NCI-H82 (cell line): ENCODE results near the gene KRTAP1-1.
A peak's percentile ranks its signal among the peaks of the same experiment; 100 is the strongest.

Experiments
- DNase-seq: peaks from one replicate; lab custom pipeline; 2025; lab: John Stamatoyannopoulos, UW

The KRTAP1-1 gene

DNA sequence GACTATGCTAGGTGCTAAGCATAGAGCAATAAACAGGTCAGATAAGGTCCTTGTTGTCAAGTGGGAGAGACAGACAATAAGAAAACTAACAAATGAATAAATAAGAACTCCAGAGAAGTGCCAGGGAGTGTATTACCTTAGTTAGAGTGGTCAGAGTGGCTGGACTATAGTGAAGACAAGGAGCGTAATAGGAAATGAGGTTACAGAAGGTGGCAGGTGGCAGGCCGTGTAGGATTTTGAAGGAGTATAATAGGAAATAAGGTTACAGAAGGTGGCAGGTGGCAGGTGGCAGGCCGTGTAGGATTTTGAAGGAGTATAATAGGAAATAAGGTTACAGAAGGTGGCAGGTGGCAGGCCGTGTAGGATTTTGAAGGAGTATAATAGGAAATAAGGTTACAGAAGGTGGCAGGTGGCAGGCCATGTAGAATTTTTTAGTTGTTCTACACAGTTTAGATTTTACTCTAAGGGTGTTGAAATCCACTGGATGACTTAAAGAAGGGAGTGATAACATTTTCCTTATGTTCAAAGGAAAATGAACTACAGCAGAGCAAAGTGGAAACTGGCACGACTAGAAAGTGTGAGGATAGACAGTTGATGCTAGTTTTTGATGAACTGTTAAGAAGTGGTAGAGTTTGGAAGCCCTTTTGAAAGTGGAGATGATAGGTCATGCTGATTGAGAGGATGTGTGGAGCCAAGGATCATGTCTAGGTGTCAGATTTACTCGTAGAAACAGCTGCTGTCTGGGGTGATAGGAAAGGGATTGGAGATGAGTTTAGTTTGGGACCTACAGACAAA, 28.7 kb downstream of the KRTAP1-1 start:
- no peak for DNase-seq

DNA sequence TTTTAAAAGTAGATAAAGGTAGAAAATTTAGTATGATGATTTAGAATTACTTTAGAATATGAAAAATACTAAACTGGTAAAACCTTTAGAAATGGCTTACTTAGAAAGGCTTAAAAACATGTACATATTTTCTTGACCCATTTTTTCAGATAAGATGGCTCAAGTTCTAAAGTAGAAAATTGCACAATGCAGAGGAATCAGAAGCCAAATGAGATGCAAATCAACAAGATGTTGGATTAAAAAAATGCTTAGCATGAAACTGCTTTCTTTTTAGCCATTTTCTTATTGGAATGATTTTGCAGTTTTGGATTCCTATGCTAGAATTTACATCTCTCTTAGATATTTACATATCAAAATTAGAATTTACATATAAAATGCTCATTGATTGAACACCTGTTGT, 30.8 kb downstream of the KRTAP1-1 start:
- DNase-seq = no peak

DNA sequence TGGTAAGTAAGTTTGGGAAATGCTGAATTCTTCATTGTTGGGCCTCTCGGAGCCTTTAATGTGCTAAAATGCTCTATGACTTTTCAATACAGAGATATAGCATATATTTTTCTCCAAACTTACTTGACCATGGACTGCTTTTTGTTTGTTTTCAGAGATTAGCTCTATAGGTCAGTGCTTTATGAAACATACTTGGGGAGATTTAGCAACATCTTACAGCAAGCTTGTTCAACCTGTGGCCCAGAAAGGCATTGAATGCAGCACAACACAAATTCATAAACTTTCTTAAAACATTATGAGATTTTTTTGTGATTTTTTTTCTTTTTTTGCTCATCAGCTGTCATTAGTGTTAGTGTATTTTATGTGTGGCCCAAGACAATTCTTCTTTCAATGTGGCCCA, 31.3 kb downstream of the KRTAP1-1 start:
- DNase-seq = no peak

DNA sequence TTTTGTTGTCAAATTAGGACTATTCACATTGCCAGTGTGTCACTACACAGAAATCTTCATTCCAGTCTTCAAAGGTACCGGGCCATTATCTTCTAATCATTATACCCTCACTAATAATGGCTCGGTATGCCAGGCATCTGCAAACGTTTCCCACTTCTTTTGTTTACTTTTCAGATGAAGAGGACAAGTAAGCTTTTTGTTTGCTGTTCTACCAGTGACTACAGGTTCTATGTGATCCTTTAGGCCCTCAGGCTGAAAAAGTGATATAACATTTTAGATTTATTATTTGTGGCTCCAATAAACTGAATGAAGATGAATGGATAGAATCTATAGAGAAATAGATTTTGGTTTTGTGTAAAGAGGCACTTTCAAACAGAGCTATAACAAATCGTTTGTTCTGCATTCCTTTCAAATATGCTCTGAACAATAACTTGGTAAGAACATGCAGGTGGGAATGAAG, 31.9 kb downstream of the KRTAP1-1 start:
- no peak for DNase-seq

DNA sequence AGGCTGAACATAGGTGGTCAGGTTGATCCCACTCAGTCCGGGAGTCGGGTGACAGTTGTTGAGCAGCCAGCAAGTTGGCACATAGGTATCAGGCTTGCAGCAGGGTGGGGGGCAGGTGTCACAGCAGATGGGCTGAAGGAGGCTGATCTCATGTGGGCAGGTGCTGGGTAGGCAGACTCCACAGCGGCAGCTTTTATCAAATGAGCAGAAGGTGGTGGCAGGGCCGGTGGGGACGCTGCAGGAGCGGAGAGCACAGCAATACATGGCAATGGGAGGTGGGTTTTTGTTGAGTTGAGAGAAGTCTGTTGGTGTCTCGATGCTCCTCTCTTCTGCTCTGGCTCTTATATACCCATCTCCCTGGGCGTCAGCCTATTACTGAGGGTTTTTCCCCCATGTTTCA, 32.4 kb downstream of the KRTAP1-1 start, which contains the start of gene KRTAP3-1:
TSS of gene KRTAP3-1 (minus strand) at position 318 of the 400 bp plus-strand sequence. CDS start at position 264, 54 bp downstream.
- no peak for DNase-seq

DNA sequence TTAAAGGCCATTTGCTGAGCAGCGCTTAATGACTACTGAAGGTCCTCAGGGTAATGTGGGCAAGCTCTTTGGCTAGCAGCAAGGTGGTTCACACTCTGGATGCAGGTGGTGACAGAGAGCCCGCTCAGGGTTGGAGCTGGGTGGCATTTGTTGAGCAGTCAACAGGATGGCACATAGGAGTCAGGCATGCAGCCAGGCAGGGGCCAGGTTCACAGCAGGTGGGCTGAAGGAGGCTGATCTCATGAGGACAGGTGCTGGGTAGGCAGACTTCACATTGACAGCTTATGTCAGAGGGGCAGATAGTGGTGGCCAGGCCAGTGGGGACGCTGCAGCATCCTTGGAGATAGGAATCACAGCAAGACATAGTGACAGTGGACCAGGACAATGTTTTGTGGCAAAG, 36.9 kb downstream of the KRTAP1-1 start:
- no peak for DNase-seq

DNA sequence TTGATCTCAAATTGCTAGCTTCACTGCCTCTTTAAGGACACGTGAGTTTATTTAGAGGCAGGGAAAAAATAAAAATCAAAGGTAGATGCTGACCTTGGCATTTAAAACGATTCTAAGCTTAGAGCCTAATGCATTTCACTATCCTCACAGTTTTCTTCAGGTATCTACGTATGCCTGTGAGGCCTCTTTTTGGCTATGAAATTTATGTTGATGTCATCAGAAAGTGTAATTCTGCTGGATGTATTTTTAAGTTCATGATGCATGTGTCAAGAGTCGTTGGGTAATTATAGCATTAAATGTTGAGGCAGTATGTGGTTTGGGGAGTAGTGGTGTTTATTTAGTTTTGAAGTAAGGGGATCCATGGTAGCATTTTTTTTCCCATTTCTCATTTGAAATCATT, 37.3 kb downstream of the KRTAP1-1 start:
- no peak for DNase-seq

DNA sequence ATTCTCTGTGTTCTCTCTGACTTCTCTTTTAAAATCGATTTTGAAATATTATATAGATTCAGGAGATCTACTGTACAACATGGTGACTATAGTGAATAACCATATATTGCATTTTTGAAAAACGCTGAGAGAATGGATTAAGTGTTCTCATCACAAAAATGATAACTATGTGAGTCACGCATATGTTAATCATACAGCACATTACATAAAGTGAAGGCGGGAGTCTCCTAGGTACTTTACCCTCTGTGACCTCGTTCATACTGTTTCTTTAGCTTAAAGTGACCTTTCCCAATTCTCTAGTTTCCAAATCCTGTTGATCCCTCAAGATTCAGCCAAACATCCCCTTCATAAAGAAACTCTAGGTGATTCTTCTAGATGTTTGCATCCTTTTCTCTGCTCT, 38.4 kb downstream of the KRTAP1-1 start:
- DNase-seq = no peak

DNA sequence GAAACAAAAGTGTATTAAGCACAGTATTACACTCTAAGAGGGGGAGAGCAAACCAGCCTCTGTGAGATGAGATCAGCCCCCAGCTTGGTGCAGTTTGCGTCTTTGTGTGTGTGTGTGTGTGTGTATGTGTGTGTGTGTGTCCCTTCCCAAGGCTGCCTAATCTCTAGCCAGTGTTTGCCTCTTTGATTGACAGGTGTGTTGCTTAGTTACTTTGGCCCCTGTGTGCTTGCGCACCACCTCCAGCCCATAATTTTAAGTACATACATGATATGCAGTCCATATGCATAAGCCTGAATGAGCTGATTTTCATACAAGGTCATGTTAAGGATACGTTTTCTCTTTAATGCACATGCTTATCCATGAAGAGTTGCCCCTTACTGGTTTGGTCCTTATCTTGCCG, 39.5 kb downstream of the KRTAP1-1 start:
- DNase-seq = no peak

DNA sequence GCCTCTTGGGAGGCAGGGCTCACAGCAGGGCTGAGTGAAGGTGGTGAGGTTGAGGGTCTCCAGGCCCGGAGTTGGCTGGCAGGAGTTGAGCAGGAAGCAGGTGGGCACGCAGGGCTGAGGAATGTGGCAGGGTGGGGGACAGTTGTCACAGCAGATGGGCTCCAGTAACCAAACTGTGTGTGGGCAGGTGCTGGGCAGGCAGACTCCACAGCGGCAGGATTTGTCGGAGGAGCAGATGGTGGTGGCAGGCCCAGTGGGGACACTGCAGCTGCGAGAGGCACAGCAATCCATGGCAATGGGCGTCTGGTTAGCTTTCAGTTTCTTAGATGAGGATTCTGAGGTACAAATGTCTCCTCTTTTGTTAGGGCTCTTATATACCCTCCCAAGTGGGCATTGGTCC, 41.7 kb downstream of the KRTAP1-1 start, which contains the start of gene KRTAP3-2:
TSS of gene KRTAP3-2 (minus strand) at position 344 of the 400 bp plus-strand sequence. CDS start at position 291, 53 bp downstream.
- peak; percentile 5 for DNase-seq

DNA sequence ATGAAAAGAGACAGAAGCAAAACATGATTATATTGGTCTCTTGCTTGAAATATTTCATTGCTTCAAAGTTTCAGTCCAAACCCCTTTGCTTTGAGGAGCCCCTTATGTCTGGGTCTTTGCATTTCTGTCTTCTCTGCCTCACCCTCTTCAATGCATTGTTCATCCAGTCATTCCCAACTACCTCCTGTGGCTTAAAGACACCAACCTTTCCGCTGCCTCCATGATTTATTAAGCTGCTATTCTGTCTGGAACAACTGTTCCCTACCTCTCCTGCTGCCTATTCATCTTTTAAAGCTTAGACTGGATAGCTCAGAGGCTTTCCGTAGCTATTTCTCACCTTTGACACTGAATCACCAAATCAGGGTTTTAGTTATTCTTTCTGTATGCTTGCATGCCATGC, 43.9 kb downstream of the KRTAP1-1 start:
- DNase-seq = no peak

DNA sequence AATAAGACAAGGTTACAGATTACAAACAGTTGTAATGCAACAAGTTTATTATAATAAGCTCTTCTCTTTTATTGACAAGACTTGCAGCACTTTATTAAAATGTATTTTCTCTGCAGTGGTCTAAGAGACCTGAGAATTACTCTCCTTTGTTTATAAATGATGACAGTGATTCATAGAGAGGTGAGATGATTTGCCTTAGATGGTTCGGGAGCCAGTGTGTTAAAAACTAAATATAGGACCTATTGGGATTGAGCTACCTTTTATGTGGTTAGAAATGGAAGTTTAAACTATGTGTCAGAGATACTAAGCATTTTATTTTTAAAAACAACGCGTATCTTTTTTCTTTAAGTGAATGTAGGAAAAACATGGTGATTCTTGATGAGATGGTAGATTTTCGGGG, 44.4 kb downstream of the KRTAP1-1 start:
- no peak for DNase-seq

DNA sequence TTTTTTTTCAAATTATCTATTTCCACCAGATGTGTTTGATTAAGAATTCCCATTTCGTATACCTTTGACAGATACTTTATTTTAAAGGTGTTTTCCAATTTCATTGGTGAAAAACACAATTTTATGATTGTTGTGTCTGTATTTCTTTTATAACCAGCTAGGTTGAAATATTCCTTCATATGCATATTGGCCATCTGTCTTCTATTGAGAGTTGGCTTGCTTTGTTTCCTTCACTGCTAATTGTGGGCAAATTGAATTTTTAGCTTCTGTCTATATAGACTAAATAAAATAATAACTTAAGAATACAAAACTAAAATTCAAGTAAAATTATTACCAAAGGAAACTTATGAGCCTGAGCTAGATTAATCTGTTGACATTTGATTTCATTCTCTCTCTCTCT, 46.1 kb downstream of the KRTAP1-1 start:
- DNase-seq = no peak

DNA sequence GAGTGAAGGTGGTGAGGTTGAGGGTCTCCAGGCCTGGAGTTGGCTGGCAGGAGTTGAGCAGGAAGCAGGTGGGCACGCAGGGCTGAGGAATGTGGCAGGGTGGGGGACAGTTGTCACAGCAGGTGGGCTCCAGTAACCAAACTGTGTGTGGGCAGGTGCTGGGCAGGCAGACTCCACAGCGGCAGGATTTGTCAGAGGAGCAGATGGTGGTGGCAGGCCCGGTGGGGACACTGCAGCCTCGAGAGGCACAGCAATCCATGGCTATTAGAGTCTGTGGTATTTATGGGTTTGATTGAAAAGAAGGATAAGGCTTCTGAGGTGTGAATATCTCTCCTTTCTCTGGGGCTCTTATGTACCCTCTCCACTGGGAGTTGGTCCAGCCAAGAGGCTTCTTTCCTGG, 47.4 kb downstream of the KRTAP1-1 start, which contains the start of gene KRTAP3-3:
TSS of gene KRTAP3-3 (minus strand) at position 326 of the 400 bp plus-strand sequence. CDS start at position 259, 67 bp downstream.
- DNase-seq = peak; percentile 14

DNA sequence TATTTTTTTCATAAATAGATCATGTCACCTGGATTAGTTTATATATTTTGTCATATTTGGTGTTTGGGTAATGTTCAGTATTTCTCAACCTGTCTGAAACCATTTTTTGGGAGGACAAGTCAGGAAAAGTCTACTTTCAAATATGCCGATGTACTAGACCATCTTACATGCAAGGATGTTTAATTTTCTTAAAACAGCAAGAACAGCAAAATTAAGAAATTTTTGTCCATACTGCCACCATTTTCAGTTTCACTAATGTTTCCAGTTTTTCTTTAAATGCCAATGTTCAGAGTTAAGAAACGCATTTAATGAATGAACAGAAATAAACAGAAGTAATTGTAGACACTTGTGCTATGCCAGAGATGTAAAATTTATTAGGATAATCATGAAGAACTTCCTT, 48.2 kb downstream of the KRTAP1-1 start:
- no peak for DNase-seq

DNA sequence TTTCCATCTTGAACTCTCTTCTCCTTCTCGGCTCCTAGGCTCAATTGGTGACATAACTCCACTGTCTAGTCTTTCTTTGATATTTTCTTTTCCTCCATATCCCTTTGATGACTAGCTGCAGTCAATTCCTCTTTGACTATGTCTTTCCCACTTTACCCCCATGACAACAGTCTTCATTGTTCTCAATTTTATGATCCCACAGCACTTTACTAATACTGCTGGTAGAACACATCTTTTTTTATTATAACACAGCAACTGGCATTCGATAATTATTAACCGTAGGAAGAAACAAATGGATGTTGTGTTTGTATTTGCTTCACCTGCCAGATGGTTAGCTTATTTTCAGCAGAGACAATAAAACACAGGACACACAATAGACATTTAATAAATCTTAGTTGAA, 48.6 kb downstream of the KRTAP1-1 start:
- DNase-seq = no peak
